Kidney (tissue), 14 donors: ENCODE results near the gene SDHC. TPM values are rescaled to one million over a fixed set of nuclear protein-coding genes. Genes with fewer than 3 reads are reported as not detected.

Source experiments
- DNase-seq, 5 donors: peaks; one replicate each; pipeline ENCODE4 v3.0.0-alpha.2; 2013 to 2020
- FAIRE-seq: peaks from 2 replicates; lab custom pipeline; 2012; peaks lifted over from hg19 to GRCh38; lab: Jason Lieb, UNC
- H3K27ac ChIP-seq, 2 donors: one replicate each; pipeline ENCODE4 v1.7.0; 2013; ENCODE audit warnings: low read depth in 2 of 2, low read length in 2 of 2, inconsistent platforms in 1 of 2
- H3K27me3 ChIP-seq: one replicate; pipeline ENCODE4 v1.7.1; 2013; ENCODE audit warnings: low read length, inconsistent platforms; ENCODE audit not compliant: control insufficient read depth, insufficient read depth
- H3K36me3 ChIP-seq, 3 donors: one replicate each; pipeline versions ENCODE4 v1.7.0 to v1.7.1; 2013; ENCODE audit warnings: low read length in 3 of 3, control low read depth in 1 of 3, inconsistent platforms in 1 of 3; ENCODE audit not compliant: insufficient read depth in 3 of 3, control insufficient read depth in 2 of 3
- H3K4me1 ChIP-seq, 3 donors: one replicate each; pipeline versions ENCODE4 v1.7.0 to v1.7.1; 2013; ENCODE audit warnings: low read length in 3 of 3, inconsistent platforms in 1 of 3, low read depth in 1 of 3; ENCODE audit not compliant: control insufficient read depth in 2 of 3, insufficient read depth in 2 of 3
- H3K4me3 ChIP-seq, 3 donors: one replicate each; pipeline versions ENCODE4 v1.7.0 to v1.8.1; 2013; ENCODE audit warnings: low read length in 3 of 3, control low read depth in 1 of 3, inconsistent platforms in 1 of 3
- H3K9ac ChIP-seq, 3 donors: one replicate each; pipeline versions ENCODE4 v1.7.0 to v1.7.1; 2013; ENCODE audit warnings: low read length in 3 of 3, control low read depth in 1 of 3, inconsistent platforms in 1 of 3
- H3K9me3 ChIP-seq, 3 donors: one replicate each; pipeline versions ENCODE4 v1.7.0 to v1.7.1; 2013; ENCODE audit warnings: low read length in 3 of 3, control low read depth in 1 of 3, inconsistent platforms in 1 of 3; ENCODE audit not compliant: control insufficient read depth in 2 of 3, insufficient read depth in 1 of 3
- intact Hi-C: fragments of 100-400 bp; cut with DNase I; formaldehyde crosslinking; loops from one replicate; pipeline ENCODE4 v1.11.1; 2022
- polyA plus RNA-seq: library from polyadenylated mRNA; stranded (reverse); fragments of 350-450 nt; fragmentation: Illumina TruSeq; extraction: RNeasy Lipid Tissue Mini Kit (QIAGEN cat#74804); gene quantifications from one replicate; pipeline ENCODE4 v1.2.3, GENCODE V29; 2014; ENCODE audit warnings: low read depth, low replicate concordance; ENCODE audit not compliant: insufficient read depth
- total RNA-seq: library from RNA; stranded (reverse); fragmentation: NEBNext Ultra II Directional; extraction: Animal tissue kit (Norgen Biotek cat#: 25700); gene quantifications from one replicate; pipeline ENCODE4 v1.2.1, GENCODE V29; 2021
- TF ChIP-seq, protein P1 (sequence below): IDR thresholded peaks from 3 replicates; pipeline ENCODE4 v1.5.1; 2012; ENCODE audit warnings: mild to moderate bottlenecking, moderate library complexity, borderline replicate concordance; ENCODE audit not compliant: insufficient read depth; ENCODE audit errors: extremely low read depth
- donor health status: control.
- donor health status: control.
- donor health status: control.
- donor health status: control.
- donor health status: control.
- donor health status: DM: yes; HTN: yes; CAD: no.
- donor health status: Normal renal cell carcinoma (clear cell type).

The SDHC gene
- total and polyA plus RNA-seq, 2 donors from 2014 or later, result 209 to 390 TPM

DNA sequence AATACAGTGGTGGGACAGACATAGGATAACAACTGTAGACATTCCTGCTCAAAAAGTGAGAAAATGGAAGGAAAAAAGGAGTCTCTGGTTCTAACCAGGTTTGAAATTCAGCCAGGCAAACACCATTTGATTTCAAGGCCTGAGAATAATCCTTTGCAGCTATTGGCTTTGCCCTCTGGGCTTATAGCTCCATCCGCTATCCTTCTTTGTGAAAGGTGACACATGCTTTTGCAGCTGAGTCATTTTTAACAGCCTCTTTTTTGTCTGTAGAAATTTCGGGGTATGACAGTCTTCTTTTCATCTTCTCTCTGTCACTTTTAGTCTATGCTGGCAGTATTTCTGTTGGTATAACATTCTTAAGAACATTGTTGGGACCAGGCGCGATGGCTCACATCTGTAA lies 16.2 kb downstream of the SDHC start:
- H3K36me3 ChIP-seq, result peaks cover 4 to 55% (median 17%) of the 10 kb centered on the region in 3 donors
- H3K4me1 ChIP-seq, result no peaks in the 10 kb centered on the region
- H3K4me3 ChIP-seq, result no peak overlapping the region
- H3K27ac ChIP-seq, result no peak overlapping the region
- DNase-seq, result no peak
- no peak for FAIRE-seq
- TF ChIP-seq, protein P1, sequence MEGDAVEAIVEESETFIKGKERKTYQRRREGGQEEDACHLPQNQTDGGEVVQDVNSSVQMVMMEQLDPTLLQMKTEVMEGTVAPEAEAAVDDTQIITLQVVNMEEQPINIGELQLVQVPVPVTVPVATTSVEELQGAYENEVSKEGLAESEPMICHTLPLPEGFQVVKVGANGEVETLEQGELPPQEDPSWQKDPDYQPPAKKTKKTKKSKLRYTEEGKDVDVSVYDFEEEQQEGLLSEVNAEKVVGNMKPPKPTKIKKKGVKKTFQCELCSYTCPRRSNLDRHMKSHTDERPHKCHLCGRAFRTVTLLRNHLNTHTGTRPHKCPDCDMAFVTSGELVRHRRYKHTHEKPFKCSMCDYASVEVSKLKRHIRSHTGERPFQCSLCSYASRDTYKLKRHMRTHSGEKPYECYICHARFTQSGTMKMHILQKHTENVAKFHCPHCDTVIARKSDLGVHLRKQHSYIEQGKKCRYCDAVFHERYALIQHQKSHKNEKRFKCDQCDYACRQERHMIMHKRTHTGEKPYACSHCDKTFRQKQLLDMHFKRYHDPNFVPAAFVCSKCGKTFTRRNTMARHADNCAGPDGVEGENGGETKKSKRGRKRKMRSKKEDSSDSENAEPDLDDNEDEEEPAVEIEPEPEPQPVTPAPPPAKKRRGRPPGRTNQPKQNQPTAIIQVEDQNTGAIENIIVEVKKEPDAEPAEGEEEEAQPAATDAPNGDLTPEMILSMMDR, result no peak
- intact Hi-C loops, result no loop called here
- H3K9ac ChIP-seq, result no peak overlapping the region
- no peaks in the 10 kb centered on the region for H3K27me3 ChIP-seq
- H3K9me3 ChIP-seq, result no peaks in the 10 kb centered on the region

DNA sequence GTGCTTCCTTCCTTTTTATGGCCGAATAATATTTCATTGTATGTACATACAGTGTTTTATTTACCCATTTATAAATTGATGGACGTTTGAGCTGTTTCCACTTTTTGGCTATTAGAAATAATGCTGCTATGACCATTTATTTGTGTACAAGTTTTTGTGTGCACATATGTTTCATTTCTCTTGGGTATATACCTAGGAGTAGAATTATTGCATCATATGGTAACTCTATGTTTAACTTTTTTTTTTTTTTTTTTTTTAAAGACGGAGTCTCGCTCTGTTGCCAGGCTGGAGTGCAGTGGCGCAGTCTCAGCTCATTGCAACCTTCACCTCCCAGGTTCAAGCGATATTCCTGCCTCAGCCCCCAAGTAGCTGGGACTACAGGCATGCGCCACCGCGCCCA lies 19.0 kb downstream of the SDHC start:
- no peak overlapping the region for H3K4me3 ChIP-seq
- intact Hi-C loops, result no loop called here
- H3K36me3 ChIP-seq, result peaks cover 4 to 53% (median 17%) of the 10 kb centered on the region in 3 donors

DNA sequence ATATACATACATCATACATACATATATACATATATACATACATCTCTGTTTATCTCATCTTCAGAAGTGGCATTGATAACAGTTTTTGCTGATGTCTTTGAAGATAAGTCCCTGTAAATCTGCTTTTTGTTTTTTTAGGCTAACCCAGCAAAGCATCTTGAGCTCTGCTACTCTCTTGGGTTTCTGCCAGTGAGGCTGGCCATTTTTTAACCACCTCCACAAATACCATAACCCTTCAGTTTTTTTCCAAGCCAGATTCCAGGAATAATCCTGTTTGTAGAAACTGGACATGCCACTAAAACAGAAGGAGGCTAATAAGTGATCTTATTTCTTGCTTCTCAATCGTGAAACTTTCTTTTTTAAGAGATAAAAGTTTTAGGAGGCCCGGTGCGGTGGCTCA lies 21.6 kb downstream of the SDHC start:
- no peak overlapping the region for H3K9ac ChIP-seq
- intact Hi-C loops, result no loop called here

More for the DNA sequence above, 19.0 kb downstream of the SDHC start:
- peaks cover 0 to 4% (median 0%) of the 10 kb centered on the region in 3 donors for H3K4me1 ChIP-seq
- FAIRE-seq, result no peak
- H3K9me3 ChIP-seq, result no peaks in the 10 kb centered on the region
- no peak overlapping the region for H3K9ac ChIP-seq
- no peak overlapping the region for H3K27ac ChIP-seq
- no peaks in the 10 kb centered on the region for H3K27me3 ChIP-seq
- DNase-seq, result no peak
- TF ChIP-seq, protein P1, result no peak

More for the DNA sequence above, 21.6 kb downstream of the SDHC start:
- Histone ChIP-seq H3K4me3 (no peak overlapping the region), H3K36me3 (peaks cover 2 to 32% (median 11%) of the 10 kb centered on the region in 3 donors), H3K27me3 (no peaks in the 10 kb centered on the region), H3K9me3 (no peaks in the 10 kb centered on the region), H3K27ac (peak overlapping the region in 1 of 2 donors; percentile 45), H3K4me1 (peaks cover 0 to 4% (median 0%) of the 10 kb centered on the region in 3 donors)
- no peak for DNase-seq
- TF ChIP-seq, protein P1, result no peak
- no peak for FAIRE-seq
